NK-92 (cell line): Measurements from ENCODE around the gene KDM4F.
A peak's percentile ranks its signal among the peaks of the same experiment; 100 is the strongest.

ENCODE experiments used
- DNase-seq: peaks from one replicate; lab custom pipeline; 2025; ENCODE audit not compliant: unreplicated experiment; lab: John Stamatoyannopoulos, UW

KDM4F gene

DNA sequence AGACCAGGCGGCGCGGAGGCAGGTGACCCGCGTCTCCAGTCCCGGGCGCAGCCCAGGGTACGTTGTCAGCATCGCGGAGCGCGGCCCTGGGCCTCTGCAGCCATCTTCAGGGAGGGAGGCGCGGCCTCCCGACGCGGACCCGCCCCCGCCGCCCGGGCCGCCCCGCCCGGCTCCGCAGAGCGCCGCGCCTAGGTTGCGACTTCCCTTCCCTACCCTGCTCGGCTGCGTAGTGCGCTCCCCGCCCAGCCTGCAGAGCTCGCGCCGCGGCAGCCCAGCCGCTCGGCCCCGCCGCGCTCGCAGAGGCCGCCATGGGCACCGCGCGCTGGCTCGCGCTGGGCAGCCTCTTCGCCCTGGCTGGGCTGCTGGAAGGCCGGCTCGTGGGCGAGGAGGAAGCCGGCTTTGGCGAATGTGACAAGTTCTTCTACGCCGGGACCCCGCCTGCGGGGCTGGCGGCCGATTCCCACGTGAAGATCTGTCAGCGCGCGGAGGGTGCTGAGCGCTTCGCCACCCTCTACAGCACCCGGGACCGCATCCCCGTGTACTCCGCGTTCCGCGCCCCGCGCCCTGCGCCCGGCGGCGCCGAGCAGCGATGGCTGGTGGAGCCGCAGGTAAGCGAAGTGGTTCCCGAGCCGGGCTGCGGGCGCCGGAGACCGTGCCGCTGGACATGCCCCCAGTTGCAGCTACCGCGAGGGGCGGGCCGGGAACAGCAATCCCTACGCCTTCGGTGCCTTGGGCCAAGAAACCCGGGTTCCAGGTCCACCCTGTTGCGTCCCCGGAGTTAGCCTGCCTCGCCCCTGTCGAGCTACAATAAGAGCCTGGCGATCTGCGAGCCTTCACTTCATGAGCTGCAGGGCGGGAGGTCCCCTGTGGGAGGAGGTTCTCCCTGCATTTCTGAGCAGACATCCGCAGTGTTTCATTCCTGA is 40.7 kb downstream of the KDM4F start, which contains the start of gene ENDOD1:
ENDOD1 (plus strand) TSS at position 227 of the 923 bp plus-strand sequence; CDS start at position 309, 82 bp downstream.
- peak; percentile 25 for DNase-seq

DNA sequence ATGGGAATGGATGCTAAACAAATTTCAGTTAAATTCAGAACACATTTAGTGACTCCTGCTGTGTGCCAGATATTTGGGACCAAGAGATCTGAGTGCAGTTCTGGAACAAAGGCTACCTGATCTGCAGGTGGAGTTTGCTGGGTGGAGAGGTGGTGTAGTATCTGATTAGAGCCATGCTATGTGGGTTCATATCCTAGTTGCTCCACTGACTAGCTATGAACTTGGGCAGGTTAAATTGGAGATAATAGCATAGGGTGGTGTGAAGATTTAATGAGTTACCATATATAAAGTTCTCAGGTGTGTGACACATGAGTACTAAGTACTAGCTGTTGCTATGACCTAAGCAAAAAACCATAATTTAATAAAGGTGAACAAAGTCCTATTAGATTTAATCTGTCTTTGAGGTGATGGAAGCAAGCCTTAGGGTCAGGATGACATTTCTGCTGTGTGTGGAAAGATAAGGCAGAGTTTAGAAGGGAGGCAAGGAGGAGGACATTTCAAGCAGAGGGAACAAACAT is 42.5 kb downstream of the KDM4F start:
- DNase-seq: no peak

GRCh38 chr11:95092549-95093324 is 43.5 kb downstream of the KDM4F start:
- DNase-seq: no peak

DNA sequence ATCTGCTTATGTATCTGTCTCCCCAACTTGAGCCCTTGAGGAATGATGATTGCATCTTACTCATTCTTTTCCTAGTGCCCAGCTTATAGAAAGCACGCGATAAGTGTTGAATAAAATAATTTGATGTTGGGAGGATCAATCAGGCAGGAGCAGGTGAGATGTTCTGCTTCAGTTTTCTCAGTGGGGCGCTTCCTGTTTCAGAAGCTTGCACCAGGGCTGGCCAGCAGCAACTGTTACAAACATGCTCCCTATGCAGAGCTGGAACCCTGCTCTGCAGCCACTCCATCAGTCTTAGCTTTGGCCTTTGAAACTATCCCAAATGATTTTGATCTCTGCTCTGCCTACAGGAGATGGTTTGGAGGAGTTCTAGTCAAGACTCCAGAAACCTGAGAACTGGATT is 44.3 kb downstream of the KDM4F start:
- DNase-seq: no peak

DNA sequence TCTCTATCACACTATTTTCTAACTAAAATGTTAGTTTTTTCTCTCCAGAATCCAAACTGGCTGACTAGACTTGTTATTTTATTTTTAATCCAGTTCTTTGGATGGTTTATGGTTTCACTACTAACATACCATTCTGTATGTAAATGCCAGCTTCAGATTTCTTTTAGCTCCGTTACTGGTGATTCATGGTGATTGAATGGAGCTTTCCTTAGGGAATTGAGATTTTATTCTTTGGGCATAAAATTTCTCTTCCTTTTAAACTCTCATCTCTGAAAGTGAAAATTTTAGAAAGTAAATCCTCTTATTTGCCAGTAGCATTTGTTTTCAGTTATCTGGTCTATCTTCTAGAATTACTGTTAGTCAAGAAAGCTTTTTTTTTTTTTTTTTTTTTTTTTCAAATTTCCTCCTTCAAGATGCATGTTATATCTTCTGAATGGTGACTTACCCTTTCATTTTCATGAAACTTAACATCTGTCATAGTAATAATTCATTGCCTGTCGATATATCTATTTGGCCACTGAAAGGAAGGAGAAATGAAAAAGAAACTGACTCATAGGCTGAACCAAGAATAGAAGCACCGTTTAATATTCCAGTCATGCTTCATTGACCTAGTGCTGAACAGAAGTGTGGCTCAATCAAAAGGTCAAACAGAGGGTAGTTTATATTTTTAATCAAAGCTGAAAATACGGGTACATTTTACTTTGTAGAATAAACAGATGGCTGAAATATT is 46.8 kb downstream of the KDM4F start:
- no peak for DNase-seq

DNA sequence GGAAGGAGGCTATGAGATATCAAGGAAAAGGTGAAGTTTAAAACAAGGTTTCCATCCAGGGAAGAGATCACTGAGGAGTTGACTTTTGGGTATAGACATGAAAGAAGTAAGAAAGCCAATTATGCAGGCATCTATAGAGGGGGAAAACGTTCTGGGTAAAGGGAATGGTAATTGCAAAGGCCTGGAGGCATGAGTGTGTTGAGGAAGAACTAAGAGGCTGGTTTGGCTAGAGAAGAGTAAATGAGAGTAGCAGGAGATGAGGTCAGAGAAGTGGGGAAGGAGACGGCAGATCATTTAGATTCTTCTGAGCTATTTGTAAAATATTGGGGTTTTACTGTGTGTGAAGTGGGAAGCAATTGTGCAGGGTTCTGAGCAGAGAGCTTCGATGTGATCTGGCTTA is 48.0 kb downstream of the KDM4F start:
- no peak for DNase-seq

DNA sequence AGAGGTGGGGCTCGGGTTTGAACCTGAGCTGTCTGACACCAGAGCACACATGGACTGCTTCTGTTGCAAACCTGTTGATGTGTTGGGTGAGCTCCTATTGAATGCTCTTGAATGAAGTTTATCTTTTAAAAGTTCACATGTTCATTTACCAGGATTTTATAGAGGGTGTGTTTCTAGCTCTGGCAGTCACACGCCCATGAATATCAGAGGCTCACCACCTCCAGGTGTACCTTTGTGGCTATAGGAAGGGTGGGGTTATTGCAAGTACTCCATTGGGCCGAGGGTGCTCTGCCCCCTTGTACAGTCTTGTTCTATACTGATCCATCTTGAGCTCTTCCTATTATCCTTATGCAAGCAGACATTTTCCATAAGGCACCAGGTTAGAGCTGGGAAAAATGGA is 49.6 kb downstream of the KDM4F start:
- no peak for DNase-seq

DNA sequence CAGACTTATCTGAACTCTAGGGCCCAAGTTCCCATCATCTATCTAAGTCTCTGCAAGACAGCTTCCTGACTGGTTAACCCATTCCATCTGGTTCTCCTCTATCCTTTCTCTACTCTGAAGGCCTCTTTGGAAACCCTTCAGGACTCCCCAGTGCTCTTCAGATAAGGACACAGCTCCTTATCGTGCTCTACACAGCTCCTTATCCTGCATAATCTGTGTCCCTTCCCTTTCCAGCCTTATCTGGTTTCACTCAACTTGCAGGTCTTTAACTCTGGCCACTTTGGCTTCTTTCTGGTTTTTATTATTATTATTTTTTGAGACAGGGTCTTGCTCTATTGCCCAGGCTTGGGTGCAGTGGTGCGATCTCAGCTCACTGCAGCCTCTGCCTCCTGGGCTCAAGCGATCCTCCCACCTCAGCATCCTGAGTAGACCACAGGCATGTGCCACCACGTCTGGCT is 51.0 kb downstream of the KDM4F start:
- DNase-seq: no peak
